CD8-positive, alpha-beta memory T cell (primary cell): ENCODE measurements around the gene SLC37A1. TPM values are rescaled to one million over a fixed set of nuclear protein-coding genes. Genes with fewer than 3 reads are reported as not detected.

Experiments used
- CTCF ChIA-PET: fragments of 350-600 bp; sonication (Branson Sonifier 250); formaldehyde crosslinking; loops from one replicate; lab custom pipeline; 2021; ENCODE audit warnings: antibody characterized with exemption; lab: Charles Lee
- POLR2A ChIA-PET: fragments of 350-600 bp; sonication (Branson Sonifier 250); formaldehyde crosslinking; loops from one replicate; lab custom pipeline; 2021; ENCODE audit warnings: antibody characterized with exemption; lab: Charles Lee
- DNase-seq, 5 donors: peaks; one replicate each; pipeline versions ENCODE4 v3.0.0 to v3.0.0-alpha.2; 2020 to 2022; ENCODE audit warnings: mixed read lengths in 1 of 5
- H3K27ac ChIP-seq: one replicate; pipeline ENCODE4 v1.7.0; 2013; ENCODE audit warnings: low read depth, mild to moderate bottlenecking, low read length, moderate library complexity
- H3K27me3 ChIP-seq: 2 replicates; pipeline ENCODE4 v1.7.0; 2013; ENCODE audit warnings: low read length, mild to moderate bottlenecking; ENCODE audit not compliant: insufficient read depth, poor library complexity, severe bottlenecking
- H3K36me3 ChIP-seq: 2 replicates; pipeline ENCODE4 v1.7.0; 2013; ENCODE audit warnings: mild to moderate bottlenecking, low read length, moderate library complexity; ENCODE audit not compliant: insufficient read depth
- H3K4me1 ChIP-seq: 2 replicates; pipeline ENCODE4 v1.7.0; 2013; ENCODE audit warnings: mild to moderate bottlenecking, low read length, moderate library complexity; ENCODE audit not compliant: insufficient read depth
- H3K4me3 ChIP-seq: 2 replicates; pipeline ENCODE4 v1.7.0; 2013; ENCODE audit warnings: mild to moderate bottlenecking, low read length
- H3K9me3 ChIP-seq: 2 replicates; pipeline ENCODE4 v1.7.0; 2013; ENCODE audit warnings: mild to moderate bottlenecking, low read length
- H3K27ac Mint-ChIP-seq, 8 donors: one replicate each; pipeline ENCODE4 v1.8.0; 2020 to 2021; ENCODE audit warnings: mixed read lengths in 8 of 8, mild to moderate bottlenecking in 6 of 8, inconsistent platforms in 3 of 8, moderate library complexity in 3 of 8
- H3K27me3 Mint-ChIP-seq, 2 donors: one replicate each; pipeline ENCODE4 v1.8.0; 2020 to 2021; ENCODE audit warnings: mixed read lengths in 2 of 2, mild to moderate bottlenecking in 1 of 2, moderate library complexity in 1 of 2
- H3K36me3 Mint-ChIP-seq, 3 donors: one replicate each; pipeline ENCODE4 v1.8.0; 2020 to 2021; ENCODE audit warnings: mixed read lengths in 3 of 3, inconsistent platforms in 1 of 3, mild to moderate bottlenecking in 1 of 3
- H3K4me1 Mint-ChIP-seq, 3 donors: one replicate each; pipeline ENCODE4 v1.8.0; 2020 to 2021; ENCODE audit warnings: mixed read lengths in 3 of 3, inconsistent platforms in 1 of 3, mild to moderate bottlenecking in 1 of 3
- H3K4me3 Mint-ChIP-seq, 7 donors: one replicate each; pipeline ENCODE4 v1.8.0; 2020 to 2021; ENCODE audit warnings: mixed read lengths in 7 of 7, mild to moderate bottlenecking in 6 of 7, moderate library complexity in 4 of 7, inconsistent platforms in 2 of 7
- H3K9me3 Mint-ChIP-seq, 5 donors: one replicate each; pipeline ENCODE4 v1.8.0; 2020 to 2022; ENCODE audit warnings: mixed read lengths in 5 of 5, mild to moderate bottlenecking in 3 of 5, moderate library complexity in 2 of 5, inconsistent platforms in 1 of 5
- polyA plus RNA-seq: library from polyadenylated mRNA; unstranded; fragments of 300-500 nt; fragmentation: Illumina TruSeq; gene quantifications from one replicate; pipeline ENCODE4 v1.2.3, GENCODE V29; 2021
- total RNA-seq, 2 experiments: library from RNA; stranded (reverse); gene quantifications; one replicate each; pipeline ENCODE4 v1.2.3, GENCODE V29; 2021

The SLC37A1 gene
- total and polyA plus RNA-seq, 3 experiments from 2014 or later: 6.5 to 16.9 (median 16.6) TPM

DNA sequence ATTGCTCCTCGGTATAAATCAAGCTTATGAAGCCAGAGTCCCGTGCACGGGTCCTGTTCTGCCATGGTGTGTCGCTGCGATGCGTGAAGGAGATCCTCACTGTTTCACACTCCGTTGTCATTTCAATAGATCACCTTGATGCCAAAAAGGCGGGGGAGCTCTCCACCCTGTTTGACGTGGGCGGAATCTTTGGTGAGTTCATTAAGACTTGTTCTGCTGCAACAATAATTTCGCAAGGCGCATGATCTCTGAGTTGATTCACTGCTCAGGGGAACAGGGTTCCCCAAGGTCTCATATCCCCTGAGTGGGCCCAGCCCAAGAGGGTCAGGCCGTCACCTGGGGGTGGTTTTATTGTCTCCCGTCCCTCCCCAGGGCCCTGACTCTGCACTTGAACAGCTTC is 50.0 kb downstream of the SLC37A1 start:
- CTCF ChIA-PET: no interaction called here
- Mint-ChIP-seq H3K4me3 (no peak overlapping the region), H3K27me3 (no peaks in the 10 kb centered on the region), H3K36me3 (peaks cover 0 to 93% (median 25%) of the 10 kb centered on the region in 3 donors), H3K4me1 (no peaks in the 10 kb centered on the region), H3K9me3 (no peaks in the 10 kb centered on the region), H3K27ac (no peak overlapping the region)
- Histone ChIP-seq H3K36me3 (peaks cover 5% of the 10 kb centered on the region), H3K4me1 (no peaks in the 10 kb centered on the region), H3K27ac (no peak overlapping the region), H3K4me3 (no peak overlapping the region), H3K27me3 (no peaks in the 10 kb centered on the region), H3K9me3 (no peaks in the 10 kb centered on the region)
- DNase-seq: peak in 1 of 5 donors; percentile 39
- POLR2A ChIA-PET: no interaction called here

DNA sequence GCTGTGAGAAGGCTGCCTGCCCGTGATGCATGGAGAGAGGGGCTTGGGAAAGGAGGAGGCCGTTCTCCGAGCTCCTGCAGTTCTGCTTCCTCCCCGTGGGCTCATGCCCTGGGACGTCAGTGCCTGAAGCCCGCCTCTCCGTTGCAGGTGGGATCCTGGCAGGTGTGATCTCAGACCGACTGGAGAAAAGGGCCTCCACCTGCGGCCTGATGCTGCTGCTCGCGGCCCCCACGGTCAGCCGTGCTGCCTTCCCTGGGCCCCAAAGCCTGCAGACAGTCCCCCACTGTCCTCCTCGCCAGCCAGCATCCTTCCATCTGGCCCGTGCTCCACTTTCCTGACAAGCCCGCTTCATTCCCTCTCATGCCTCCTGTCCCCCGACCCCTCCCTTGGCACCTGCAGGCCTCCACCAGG is 50.9 kb downstream of the SLC37A1 start:
- ChIA-PET CTCF (no interaction called here), POLR2A (no interaction called here)
- peaks cover 5% of the 10 kb centered on the region for H3K36me3 ChIP-seq
- H3K9me3 ChIP-seq: no peaks in the 10 kb centered on the region
- H3K27me3 ChIP-seq: no peaks in the 10 kb centered on the region
- H3K27ac ChIP-seq: no peak overlapping the region
- H3K4me1 ChIP-seq: no peaks in the 10 kb centered on the region
- no peak overlapping the region for H3K4me3 ChIP-seq
- peak in 1 of 5 donors; percentile 24 for DNase-seq
- Mint-ChIP-seq H3K36me3 (peaks cover 0 to 94% (median 26%) of the 10 kb centered on the region in 3 donors), H3K4me1 (no peaks in the 10 kb centered on the region), H3K27me3 (no peaks in the 10 kb centered on the region), H3K4me3 (no peak overlapping the region), H3K27ac (no peak overlapping the region), H3K9me3 (no peaks in the 10 kb centered on the region)

DNA sequence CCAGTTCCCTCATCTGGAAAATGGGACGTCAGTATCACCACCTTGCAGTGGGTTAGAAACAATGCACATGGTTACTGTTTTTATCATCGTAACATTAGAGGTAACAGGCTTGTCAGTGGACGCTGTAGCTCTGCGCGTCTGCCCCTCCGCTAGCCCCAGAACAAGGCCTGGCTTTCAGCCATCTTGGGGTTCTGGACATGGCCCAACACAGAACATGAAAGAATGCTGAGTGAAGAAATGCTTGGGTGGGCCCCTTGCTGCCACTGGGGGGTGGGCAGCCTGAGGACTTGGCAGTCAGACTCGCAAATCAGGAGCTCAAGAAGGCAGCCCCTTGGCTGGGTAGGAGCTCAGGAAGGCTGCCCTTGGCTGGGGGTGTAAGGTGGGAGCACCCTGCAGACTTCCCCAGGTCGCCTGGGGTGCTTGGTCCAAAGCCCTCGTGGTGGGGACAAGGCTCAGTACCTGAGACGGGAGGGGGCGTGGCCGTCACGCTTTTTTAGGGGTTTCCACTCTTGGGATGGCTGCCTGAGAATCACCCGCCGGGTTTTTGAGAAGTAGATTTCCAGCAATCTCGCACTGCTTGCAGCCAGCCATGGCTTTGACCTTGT is 51.7 kb downstream of the SLC37A1 start:
- Histone ChIP-seq H3K27me3 (no peaks in the 10 kb centered on the region), H3K9me3 (no peaks in the 10 kb centered on the region), H3K4me1 (no peaks in the 10 kb centered on the region), H3K36me3 (peaks cover 5% of the 10 kb centered on the region), H3K27ac (no peak overlapping the region), H3K4me3 (no peak overlapping the region)
- no peaks in the 10 kb centered on the region for H3K9me3 Mint-ChIP-seq
- H3K4me1 Mint-ChIP-seq: no peaks in the 10 kb centered on the region
- ChIA-PET CTCF (no interaction called here), POLR2A (no interaction called here)
- no peaks in the 10 kb centered on the region for H3K27me3 Mint-ChIP-seq
- H3K4me3 Mint-ChIP-seq: no peak overlapping the region
- peaks cover 0 to 90% (median 23%) of the 10 kb centered on the region in 3 donors for H3K36me3 Mint-ChIP-seq
- DNase-seq: peak in 1 of 5 donors; percentile 31
- no peak overlapping the region for H3K27ac Mint-ChIP-seq

DNA sequence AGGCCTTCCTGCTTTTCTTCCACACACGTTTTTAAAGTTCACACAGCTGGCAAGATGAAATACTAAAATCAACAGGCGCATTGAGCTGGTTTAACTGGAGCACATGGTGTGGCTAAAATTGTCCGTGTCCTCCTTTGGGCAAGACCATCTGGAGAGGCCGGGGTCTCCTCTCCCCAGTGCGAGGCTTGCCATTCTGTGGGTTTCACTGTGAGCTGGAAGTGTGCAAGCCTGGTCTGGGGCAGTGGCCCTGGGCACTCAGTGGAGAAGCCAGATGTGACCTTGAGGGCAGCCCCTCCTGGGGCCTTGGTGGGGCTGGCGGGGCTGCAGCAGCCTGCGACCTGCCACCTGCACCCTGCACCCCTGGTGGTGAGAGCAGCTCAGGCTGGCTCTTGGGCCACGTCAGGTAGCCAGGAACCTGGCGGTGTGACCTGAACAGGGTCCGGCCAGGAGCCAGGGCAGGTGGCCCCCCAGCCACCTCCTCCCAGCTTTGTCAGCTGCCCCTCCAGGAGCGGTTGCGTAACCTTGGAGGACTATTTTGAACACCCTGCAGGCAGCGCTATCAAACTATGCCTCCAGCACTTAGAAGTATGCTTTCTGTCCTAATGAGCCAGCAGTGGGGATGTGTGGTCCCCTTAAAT is 52.4 kb downstream of the SLC37A1 start:
- Histone ChIP-seq H3K9me3 (no peaks in the 10 kb centered on the region), H3K27ac (no peak overlapping the region), H3K36me3 (peaks cover 5% of the 10 kb centered on the region), H3K4me3 (no peak overlapping the region), H3K27me3 (no peaks in the 10 kb centered on the region), H3K4me1 (no peaks in the 10 kb centered on the region)
- Mint-ChIP-seq H3K36me3 (peaks cover 0 to 90% (median 21%) of the 10 kb centered on the region in 3 donors), H3K27me3 (no peaks in the 10 kb centered on the region), H3K4me1 (no peaks in the 10 kb centered on the region), H3K27ac (no peak overlapping the region), H3K9me3 (no peaks in the 10 kb centered on the region), H3K4me3 (no peak overlapping the region)
- POLR2A ChIA-PET: no interaction called here
- DNase-seq: peak in 1 of 5 donors; percentile 27
- CTCF ChIA-PET: no interaction called here

DNA sequence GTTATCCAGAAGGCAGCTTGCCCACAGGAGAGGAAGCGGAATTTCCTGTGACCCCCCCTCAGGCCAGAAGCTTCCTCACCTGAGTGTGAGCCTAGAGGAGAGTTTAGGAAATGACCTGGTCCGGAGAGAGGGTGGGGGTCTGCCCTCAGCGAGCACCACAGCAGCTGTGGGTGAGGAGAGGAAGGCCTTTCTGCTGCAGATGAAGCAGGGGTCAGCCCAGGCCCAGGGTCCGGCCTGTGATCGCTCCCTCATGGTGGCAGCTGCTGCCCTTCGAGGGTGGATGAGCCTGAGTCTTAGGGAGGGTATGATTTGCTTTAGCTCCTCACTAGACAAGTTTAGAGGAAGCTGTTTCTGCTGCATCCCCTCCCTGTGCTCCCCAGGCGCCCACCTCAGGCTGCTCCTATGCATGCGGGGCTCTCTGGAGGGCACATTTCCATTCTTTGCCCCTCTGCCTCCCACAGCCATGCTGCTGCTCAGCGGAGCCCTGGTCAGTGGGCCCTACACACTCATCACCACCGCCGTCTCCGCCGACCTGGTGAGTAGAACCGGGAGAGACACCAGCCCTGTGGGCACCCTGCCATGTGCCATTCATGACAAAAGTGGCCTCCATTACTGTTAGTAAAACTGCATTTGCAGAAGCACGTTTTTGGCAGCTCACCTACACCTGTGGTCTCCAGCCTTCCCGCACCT is 53.0 kb downstream of the SLC37A1 start:
- Histone ChIP-seq H3K9me3 (no peaks in the 10 kb centered on the region), H3K4me1 (no peaks in the 10 kb centered on the region), H3K36me3 (no peaks in the 10 kb centered on the region), H3K27ac (no peak overlapping the region), H3K27me3 (no peaks in the 10 kb centered on the region), H3K4me3 (no peak overlapping the region)
- POLR2A ChIA-PET: no interaction called here
- H3K27ac Mint-ChIP-seq: no peak overlapping the region
- H3K4me1 Mint-ChIP-seq: no peaks in the 10 kb centered on the region
- H3K27me3 Mint-ChIP-seq: no peaks in the 10 kb centered on the region
- H3K4me3 Mint-ChIP-seq: no peak overlapping the region
- peak in 1 of 5 donors; percentile 39 for DNase-seq
- CTCF ChIA-PET: no interaction called here
- H3K9me3 Mint-ChIP-seq: no peaks in the 10 kb centered on the region
- peaks cover 0 to 89% (median 18%) of the 10 kb centered on the region in 3 donors for H3K36me3 Mint-ChIP-seq

DNA sequence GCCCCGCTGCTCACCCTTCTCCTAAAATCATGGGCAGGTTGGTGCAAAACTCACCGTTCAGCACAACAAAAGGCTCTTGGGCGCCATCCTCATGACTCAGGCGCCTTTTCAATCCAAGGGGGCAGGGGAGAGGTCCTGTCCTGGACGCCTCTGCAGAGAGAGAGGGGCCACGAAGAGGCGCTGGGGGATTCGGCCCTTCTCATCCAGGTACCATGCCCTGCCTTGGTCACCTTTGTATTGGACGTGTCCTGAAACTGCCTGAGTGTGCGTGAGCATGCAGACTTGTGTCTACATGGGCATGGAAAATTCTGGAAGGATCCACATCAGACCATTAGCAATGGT is 53.5 kb downstream of the SLC37A1 start:
- ChIA-PET CTCF (no interaction called here), POLR2A (no interaction called here)
- Mint-ChIP-seq H3K27ac (no peak overlapping the region), H3K4me3 (no peak overlapping the region), H3K9me3 (no peaks in the 10 kb centered on the region), H3K36me3 (peaks cover 0 to 89% (median 16%) of the 10 kb centered on the region in 3 donors), H3K4me1 (no peaks in the 10 kb centered on the region), H3K27me3 (no peaks in the 10 kb centered on the region)
- Histone ChIP-seq H3K4me3 (no peak overlapping the region), H3K27ac (no peak overlapping the region), H3K36me3 (no peaks in the 10 kb centered on the region), H3K27me3 (no peaks in the 10 kb centered on the region), H3K9me3 (no peaks in the 10 kb centered on the region), H3K4me1 (no peaks in the 10 kb centered on the region)
- DNase-seq: peak in 1 of 5 donors; percentile 37

DNA sequence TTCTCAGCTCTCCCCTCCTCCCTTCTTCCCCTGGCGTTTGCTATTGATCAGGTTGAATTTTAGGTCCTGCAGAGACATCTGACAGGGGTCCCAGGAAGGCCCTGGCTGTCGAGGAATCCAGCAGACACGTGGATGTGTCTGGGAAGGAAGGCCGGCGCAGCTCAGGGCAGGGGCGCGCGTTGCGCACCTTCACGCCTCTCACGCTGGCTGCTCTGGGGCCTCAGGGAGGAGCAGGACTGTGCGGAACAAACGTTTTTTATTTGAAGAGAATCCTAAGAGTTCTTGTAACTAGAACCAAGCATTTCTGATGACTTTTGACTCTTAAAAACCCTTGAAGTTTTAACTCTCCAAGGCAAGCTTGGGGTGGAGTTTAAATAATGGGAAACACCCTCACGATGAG is 54.2 kb downstream of the SLC37A1 start:
- no peak overlapping the region for H3K4me3 Mint-ChIP-seq
- Histone ChIP-seq H3K27me3 (no peaks in the 10 kb centered on the region), H3K9me3 (no peaks in the 10 kb centered on the region), H3K27ac (no peak overlapping the region), H3K4me3 (no peak overlapping the region), H3K36me3 (no peaks in the 10 kb centered on the region), H3K4me1 (no peaks in the 10 kb centered on the region)
- no peak overlapping the region for H3K27ac Mint-ChIP-seq
- H3K36me3 Mint-ChIP-seq: peaks cover 0 to 89% (median 16%) of the 10 kb centered on the region in 3 donors
- H3K27me3 Mint-ChIP-seq: no peaks in the 10 kb centered on the region
- no peaks in the 10 kb centered on the region for H3K9me3 Mint-ChIP-seq
- CTCF ChIA-PET: no interaction called here
- POLR2A ChIA-PET: no interaction called here
- peak in 1 of 5 donors; percentile 25 for DNase-seq
- H3K4me1 Mint-ChIP-seq: no peaks in the 10 kb centered on the region

DNA sequence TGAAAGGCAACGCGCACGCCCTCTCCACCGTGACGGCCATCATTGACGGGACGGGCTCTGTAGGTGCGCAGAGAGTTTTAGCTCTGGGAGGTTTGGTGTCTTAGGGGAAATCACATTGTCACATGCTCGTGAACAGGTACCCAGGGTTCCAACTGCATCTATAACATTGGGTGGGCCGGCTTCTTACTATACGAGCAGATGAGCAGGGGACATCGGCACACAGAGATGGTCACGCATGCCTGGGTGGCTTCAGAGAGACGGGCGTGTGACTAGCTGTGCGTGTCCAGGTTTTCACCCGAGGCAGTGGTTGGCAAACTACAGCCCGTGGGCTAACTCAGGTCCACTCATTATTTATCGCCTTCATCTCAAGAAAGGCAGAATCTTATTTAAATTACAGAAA is 54.7 kb downstream of the SLC37A1 start:
- H3K4me3 ChIP-seq: no peak overlapping the region
- H3K4me1 Mint-ChIP-seq: no peaks in the 10 kb centered on the region
- no peaks in the 10 kb centered on the region for H3K36me3 ChIP-seq
- H3K4me1 ChIP-seq: no peaks in the 10 kb centered on the region
- POLR2A ChIA-PET: no interaction called here
- CTCF ChIA-PET: no interaction called here
- peaks cover 0 to 88% (median 16%) of the 10 kb centered on the region in 3 donors for H3K36me3 Mint-ChIP-seq
- no peak overlapping the region for H3K27ac ChIP-seq
- H3K4me3 Mint-ChIP-seq: no peak overlapping the region
- peak overlapping the region in 1 of 8 donors; percentile 5 for H3K27ac Mint-ChIP-seq
- no peaks in the 10 kb centered on the region for H3K27me3 Mint-ChIP-seq
- H3K27me3 ChIP-seq: no peaks in the 10 kb centered on the region
- no peaks in the 10 kb centered on the region for H3K9me3 Mint-ChIP-seq
- H3K9me3 ChIP-seq: no peaks in the 10 kb centered on the region
- peak in 1 of 5 donors; percentile 40 for DNase-seq
